Cardiac fibroblast (primary cell): Measurements from ENCODE around the gene ZEB1.

ENCODE experiments used
- DNase-seq, 2 donors: peaks; one replicate each; pipeline versions ENCODE4 v3.0.0 to v3.0.0-alpha.2; 2010; ENCODE audit warnings: low read depth in 2 of 2
- H3K4me3 ChIP-seq, 2 donors: replicated peaks in 1 of 2; 1 replicate in 1 of 2; 2 replicates in 1 of 2; pipeline ENCODE4 v1.5.1; 2011; ENCODE audit warnings: low read depth in 2 of 2, low read length in 2 of 2, mild to moderate bottlenecking in 2 of 2, moderate library complexity in 1 of 2
- TF ChIP-seq, protein P1 (sequence below): IDR thresholded peaks from one replicate; pipeline ENCODE4 v1.5.1; 2011; ENCODE audit warnings: low read depth, mild to moderate bottlenecking, low read length, inconsistent platforms

Gene ZEB1

DNA sequence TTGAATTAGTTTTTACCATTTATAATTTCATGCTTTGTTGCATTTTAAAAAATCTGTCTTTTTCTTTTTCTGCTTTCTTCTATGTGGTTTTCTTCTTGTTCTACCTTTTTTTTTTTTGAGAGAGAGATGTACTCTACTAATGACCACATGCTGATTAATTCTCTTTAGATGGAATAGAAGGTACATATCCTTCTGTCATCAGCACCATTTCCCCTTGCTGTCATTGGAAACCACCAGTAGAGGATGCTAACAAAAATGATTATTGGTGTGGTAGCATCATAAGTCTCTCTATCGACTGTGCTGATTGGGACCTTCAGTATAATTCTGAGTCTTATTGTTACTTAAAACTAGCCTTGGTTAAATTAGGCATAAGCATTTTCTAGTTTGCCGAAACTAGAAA is 3.6 kb downstream of the ZEB1 start:
- peak overlapping the region in 1 of 2 donors; percentile 3 for H3K4me3 ChIP-seq
- peak; percentile 26 to 56 for DNase-seq
- TF ChIP-seq, protein P1, sequence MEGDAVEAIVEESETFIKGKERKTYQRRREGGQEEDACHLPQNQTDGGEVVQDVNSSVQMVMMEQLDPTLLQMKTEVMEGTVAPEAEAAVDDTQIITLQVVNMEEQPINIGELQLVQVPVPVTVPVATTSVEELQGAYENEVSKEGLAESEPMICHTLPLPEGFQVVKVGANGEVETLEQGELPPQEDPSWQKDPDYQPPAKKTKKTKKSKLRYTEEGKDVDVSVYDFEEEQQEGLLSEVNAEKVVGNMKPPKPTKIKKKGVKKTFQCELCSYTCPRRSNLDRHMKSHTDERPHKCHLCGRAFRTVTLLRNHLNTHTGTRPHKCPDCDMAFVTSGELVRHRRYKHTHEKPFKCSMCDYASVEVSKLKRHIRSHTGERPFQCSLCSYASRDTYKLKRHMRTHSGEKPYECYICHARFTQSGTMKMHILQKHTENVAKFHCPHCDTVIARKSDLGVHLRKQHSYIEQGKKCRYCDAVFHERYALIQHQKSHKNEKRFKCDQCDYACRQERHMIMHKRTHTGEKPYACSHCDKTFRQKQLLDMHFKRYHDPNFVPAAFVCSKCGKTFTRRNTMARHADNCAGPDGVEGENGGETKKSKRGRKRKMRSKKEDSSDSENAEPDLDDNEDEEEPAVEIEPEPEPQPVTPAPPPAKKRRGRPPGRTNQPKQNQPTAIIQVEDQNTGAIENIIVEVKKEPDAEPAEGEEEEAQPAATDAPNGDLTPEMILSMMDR = peak; percentile 41

DNA sequence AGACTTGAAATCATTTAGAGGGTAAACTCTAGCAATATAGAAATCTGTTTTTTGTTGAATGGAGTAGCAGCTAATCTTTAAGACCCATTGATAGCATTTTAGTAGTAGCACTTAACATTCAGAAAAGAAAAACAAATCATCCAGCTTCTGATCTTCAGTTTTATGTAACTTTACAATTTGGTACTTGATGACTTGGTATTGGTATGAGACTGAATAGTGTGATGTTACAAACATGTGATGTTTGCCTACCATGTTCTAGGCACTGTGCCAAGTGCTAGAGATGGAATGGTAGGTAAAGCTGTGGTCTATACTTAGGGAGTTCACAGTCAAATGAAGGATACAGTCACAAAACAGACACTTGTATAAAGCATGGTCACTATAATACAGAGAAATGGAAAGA is 21.3 kb downstream of the ZEB1 start:
- TF ChIP-seq, protein P1 = no peak
- DNase-seq = peak; percentile 21 to 40
- no peak overlapping the region for H3K4me3 ChIP-seq

DNA sequence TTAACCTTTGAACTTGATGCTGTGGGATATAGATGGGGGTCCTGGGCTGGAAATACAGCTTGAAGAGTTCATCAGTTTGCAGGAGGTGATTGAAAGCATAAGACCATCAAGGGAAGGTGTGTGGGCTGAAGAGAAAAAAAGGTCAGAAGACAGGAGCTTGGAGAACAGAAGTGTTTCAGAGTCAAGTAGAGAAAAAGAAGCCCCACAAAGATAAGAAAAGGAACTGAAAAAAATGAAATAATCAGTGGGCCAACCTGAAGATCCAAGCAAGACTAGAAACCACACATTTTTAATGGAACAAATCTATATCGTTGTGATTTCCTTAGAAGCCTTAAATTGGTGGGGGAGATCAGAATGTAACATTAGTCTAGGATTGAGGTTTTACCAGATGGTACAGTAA is 22.5 kb downstream of the ZEB1 start:
- no peak for DNase-seq
- TF ChIP-seq, protein P1 = no peak
- no peak overlapping the region for H3K4me3 ChIP-seq

DNA sequence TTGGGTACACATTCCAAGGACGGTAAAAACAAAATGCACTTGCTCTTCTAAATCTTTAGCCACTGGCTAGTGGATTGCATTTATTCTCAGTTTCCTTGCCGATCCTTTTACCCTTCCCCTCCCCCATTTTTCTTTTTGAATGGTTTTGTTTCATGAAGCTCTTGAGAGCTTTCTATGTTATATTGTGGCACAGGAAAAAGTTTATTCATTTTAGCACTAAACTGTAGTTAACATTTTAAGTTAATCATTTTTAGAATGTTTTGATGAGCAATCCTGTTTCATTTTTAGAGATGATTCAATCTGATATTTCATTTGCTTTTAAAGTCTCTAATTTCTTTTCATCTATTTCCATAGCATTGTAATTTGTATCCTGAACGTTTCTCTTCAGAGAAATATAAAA is 24.0 kb downstream of the ZEB1 start:
- TF ChIP-seq, protein P1 = no peak
- H3K4me3 ChIP-seq = no peak overlapping the region
- no peak for DNase-seq

DNA sequence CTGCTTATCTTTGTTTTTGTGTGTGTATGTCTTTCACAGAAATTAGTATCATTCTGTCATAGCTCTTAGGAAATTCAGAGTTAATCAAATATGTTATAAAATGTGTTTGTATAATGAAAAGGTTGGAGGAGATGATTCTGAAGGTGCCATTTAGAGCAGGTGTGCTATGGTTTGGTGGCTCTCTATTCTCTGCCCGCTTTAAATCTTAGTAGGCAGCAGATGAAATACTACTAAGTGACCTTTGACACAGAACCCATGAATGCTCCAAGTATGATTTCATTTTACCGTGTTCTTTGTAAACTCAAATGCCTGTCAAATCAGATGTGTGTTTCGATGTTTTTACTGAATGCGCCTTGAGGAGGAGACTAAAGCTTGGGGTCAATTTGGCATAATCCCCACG is 24.5 kb downstream of the ZEB1 start:
- no peak overlapping the region for H3K4me3 ChIP-seq
- TF ChIP-seq, protein P1 = no peak
- DNase-seq = no peak

DNA sequence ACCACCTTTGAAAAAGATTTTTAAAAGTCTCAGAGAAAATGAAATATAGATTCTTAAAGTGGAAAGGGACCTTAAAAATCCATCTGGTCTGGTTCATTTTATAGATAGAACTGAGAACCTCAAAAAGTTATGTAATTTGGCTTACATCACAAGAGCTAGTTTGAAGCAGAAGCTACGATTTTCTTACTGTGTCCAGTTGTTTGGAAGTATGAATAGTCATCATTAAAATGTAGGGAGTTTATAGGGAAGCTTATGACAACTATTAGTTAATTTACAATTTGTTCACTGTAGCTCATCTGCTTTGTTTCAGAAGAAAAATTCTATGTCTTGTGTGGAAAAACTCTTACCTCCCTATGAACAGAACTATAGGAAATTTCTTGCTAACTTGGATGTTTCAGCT is 26.9 kb downstream of the ZEB1 start:
- TF ChIP-seq, protein P1 = no peak
- H3K4me3 ChIP-seq = no peak overlapping the region
- DNase-seq = no peak

DNA sequence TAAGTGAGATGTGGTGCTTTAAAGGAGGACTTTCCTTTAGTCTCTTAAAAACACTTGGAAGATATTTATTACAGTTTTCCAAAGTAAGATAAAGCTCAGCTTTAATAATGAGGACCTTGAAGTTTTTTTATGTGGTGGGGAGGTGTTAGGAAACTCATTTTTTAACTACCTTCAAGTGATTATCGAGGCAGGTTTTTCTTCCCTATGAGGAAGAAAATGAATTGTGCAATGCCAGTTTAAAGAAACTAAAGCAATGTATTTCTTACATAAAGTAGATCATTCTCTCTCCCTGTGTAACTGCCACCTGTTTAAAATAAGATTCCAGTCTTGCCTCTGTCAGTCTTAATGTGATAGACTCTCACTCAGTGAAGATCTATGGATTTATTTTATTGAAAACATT is 27.9 kb downstream of the ZEB1 start:
- no peak for DNase-seq
- TF ChIP-seq, protein P1 = no peak
- no peak overlapping the region for H3K4me3 ChIP-seq
